GM18519 (cell line): ENCODE measurements around the gene ANKRD27.
"Not testable (repeated sequence)": the region's sequence is repeated elsewhere in the genome, so short reads cannot be mapped to it uniquely, and the experiment has no call there.

ENCODE experiments used
- ATAC-seq: cut with Tn5 transposase; IDR thresholded peaks from one replicate; pipeline ENCODE4 v1.9.1; 2021; ENCODE audit warnings: mild to moderate bottlenecking, moderate library complexity; ENCODE audit not compliant: unreplicated experiment, low FRiP score

Gene ANKRD27

GRCh38 chr19:32611161-32611560 lies 63.8 kb downstream of the ANKRD27 start:
- no peak for ATAC-seq

DNA sequence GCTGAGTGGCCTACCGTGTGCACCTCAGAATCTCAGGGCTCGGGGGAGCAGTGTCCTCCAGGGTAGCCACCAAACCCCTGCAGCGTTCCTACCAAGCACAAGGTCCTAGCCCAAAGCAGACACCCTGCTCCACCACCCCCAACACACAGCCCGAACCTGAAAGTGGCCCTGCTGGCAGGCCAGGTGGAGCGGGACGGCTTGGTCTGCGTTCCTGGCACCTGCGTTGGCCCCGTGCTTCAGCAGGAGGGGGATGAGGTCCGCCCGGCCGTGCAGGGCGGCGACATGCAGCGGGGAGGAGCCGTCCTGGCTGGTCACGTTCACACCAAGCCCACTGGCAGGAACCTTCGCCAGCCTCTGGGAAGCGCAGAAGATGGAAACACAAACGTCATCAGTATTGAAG lies 67.5 kb downstream of the ANKRD27 start:
- no peak for ATAC-seq

DNA sequence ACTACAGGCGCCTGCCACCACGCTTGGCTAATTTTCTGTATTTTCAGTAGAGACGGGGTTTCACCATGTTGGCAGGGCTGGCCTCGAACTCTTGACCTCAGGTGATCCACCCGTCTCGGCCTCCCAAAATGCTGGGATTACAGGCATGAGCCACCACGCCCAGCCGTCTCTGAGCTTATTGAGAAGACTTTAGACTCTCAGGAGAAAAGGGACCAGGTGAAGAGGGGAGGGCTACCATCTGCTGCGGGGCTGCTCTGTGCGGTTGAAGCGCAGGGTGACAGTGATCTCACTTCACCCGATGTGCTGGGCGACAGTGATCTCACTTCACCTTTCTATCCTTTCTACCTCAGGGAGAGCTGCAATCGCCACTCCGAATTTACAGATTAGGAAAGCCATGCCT lies 68.7 kb downstream of the ANKRD27 start:
- no peak for ATAC-seq

DNA sequence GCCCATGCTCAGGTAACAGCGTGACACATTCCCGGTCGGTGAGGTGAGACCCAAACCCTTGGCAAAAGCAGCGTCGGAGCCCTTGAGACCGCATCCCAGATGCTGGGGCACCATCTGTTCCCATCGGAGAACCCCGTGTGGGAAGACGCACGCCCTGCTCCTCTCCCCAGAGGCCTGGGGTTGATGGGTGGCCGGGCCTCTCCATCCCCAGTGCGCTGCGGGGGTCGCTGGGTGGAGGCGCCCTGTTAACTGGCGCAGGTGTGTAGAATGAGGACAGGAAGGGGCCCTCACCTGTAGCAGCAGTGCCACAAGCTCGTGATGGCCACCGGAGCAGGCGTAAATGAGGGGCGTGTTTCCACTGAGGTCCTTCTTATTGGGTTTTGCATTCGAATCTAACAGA lies 69.4 kb downstream of the ANKRD27 start:
- ATAC-seq = no peak

- ATAC-seq = no peak
Observed at GRCh38 chr19:32603961-32604360, 71.0 kb downstream of the ANKRD27 start.

DNA sequence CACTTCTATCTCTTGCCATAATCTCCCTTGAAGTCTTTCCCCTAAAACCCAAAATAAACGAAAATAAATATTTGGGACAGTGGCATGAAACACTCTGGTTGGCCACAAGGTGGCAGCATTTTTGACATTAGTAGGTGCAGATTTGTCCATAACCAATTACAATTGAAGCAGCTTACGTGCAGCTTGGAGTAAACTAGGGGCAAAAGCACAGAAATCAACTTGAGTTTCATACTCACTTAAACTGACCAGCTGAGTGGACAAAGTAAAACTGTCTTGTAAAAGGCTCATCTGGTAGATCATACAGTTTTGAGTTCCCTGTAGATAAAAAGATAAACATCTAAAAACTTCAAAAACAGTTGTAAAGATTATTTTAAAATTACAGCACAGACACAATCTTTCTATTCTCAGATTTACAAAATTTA lies 75.2 kb downstream of the ANKRD27 start:
- no peak for ATAC-seq

GRCh38 chr19:32599258-32599657 lies 75.7 kb downstream of the ANKRD27 start:
- ATAC-seq = no peak

DNA sequence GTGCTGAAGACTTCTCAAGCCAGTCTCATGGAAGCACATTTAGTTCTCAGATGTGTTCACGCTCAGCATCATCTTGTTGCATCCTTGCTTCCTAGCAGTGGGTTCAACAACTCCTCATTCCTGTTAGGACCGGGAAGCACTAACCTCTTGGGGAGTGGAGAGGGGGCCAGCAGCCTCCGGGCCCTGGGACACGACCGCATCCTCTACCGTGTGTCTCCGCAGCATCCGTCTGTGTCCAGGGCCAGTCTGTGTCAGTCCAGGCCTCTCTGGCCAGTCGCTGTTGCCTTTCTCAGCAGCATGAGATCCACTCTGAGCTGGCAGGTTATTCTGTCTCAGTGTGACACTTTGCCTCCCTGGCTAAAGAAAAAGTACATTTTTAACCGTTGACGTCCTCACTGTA lies 77.0 kb downstream of the ANKRD27 start:
- no peak for ATAC-seq

- ATAC-seq = no peak
Observed at GRCh38 chr19:32595491-32595890, 79.5 kb downstream of the ANKRD27 start.

DNA sequence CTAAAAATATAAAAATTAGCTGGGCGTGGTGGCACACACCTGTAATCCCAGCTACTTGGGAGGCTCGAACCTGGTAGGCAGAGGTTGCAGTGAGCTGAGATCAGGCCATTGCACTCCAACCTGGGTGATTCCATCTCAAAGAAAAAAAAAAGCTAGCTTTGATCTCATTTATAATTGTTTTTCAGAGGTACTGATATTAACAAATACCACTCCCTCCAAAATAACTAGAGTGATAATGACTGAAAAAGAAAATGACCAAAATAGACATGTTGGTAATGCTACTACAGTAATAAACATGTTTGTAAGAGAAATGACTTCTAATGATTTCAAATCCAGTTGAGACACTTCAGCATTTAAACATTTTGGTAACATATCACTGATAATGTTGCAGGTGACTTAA lies 81.0 kb downstream of the ANKRD27 start:
- ATAC-seq = no peak

DNA sequence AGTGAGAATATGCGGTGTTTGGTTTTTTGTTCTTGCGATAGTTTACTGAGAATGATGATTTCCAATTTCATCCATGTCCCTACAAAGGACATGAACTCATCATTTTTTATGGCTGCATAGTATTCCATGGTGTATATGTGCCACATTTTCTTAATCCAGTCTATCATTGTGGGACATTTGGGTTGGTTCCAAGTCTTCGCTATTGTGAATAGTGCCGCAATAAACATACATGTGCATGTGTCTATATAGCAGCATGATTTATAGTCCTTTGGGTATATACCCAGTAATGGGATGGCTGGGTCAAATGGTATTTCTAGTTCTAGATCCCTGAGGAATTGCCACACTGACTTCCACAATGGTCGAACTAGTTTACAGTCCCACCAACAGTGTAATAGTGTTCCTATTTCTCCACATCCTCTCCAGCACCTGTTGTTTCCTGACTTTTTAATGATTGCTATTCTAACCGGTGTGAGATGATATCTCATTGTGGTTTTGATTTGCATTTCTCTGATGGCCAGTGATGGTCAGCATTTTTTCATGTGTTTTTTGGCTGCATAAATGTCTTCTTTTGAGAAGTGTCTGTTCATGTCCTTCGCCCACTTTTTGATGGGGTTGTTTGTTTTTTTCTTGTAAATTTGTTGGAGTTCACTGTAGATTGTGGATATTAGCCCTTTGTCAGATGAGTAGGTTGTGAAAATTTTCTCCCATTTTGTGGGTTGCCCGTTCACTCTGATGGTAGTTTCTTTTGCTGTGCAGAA lies 87.1 kb downstream of the ANKRD27 start:
- ATAC-seq = not testable (repeated sequence)

- ATAC-seq = no peak
Observed at GRCh38 chr19:32581705-32582179, 93.2 kb downstream of the ANKRD27 start.

DNA sequence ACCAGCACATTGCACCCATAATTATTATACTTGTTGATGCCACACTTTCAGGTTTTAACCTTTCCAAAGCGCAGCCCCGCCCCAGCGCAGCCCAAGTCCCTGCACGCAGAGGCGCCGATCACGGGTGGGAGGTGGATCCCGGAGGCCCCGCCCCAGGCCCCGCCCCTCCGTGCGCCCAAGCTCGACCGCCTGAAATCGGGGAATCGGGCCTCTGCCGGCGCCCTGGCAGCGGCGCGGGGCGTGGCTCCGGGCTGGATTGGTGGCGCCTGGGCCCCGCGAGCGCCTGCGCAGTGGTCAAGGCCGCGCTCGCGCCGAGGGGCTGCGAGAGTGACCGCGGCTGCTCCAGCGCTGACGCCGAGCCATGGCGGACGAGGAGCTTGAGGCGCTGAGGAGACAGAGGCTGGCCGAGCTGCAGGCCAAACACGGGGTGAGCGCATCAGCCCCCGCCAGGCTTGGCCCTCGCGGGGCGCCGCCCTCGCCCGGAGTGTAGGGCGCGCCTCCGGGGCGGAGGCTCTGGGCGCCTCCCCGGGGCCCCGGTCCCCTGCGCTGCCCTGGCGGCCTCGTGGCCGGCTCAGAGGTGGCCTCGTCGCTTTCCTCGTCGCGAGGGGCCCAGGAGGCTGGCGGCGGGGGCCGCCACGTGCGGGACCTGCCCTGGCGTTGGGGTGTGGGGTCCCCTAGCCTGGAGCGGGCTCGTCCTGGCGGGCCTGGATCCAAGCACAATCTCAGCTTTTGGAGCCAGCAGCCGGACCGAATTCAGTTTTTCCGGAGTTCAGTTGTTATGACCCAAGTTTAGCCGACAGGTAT lies 93.9 kb downstream of the ANKRD27 start, which contains the start of gene PDCD5:
PDCD5 (plus strand) TSS at position 290 of the 804 bp plus-strand sequence; CDS start at position 362, 72 bp downstream.
- ATAC-seq = peak; percentile 83

- peak; percentile 3 for ATAC-seq
Observed at GRCh38 chr19:32580353-32580900, 94.6 kb downstream of the ANKRD27 start.

DNA sequence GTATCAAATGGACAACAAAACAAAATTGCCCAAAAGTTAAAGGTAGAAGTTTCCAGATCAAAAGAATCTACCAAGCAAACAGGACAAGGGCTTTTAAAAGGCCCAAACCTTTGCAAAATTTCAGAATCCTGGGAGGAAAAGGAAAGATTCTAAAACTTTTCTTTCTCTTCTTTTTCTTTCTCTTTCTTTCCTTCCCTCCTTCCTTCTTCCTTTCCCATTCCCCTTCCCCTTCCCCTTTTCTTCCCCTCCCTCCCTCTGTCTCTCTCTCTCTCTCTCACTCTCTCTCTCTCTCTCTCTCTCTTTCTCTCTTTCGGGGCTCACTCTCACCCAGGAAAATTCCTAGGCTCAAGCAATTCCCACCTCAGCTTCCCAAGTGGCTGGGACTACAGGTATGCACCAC lies 98.2 kb downstream of the ANKRD27 start:
- no peak for ATAC-seq

GRCh38 chr19:32573492-32573794 lies 101.5 kb downstream of the ANKRD27 start:
- no peak for ATAC-seq

DNA sequence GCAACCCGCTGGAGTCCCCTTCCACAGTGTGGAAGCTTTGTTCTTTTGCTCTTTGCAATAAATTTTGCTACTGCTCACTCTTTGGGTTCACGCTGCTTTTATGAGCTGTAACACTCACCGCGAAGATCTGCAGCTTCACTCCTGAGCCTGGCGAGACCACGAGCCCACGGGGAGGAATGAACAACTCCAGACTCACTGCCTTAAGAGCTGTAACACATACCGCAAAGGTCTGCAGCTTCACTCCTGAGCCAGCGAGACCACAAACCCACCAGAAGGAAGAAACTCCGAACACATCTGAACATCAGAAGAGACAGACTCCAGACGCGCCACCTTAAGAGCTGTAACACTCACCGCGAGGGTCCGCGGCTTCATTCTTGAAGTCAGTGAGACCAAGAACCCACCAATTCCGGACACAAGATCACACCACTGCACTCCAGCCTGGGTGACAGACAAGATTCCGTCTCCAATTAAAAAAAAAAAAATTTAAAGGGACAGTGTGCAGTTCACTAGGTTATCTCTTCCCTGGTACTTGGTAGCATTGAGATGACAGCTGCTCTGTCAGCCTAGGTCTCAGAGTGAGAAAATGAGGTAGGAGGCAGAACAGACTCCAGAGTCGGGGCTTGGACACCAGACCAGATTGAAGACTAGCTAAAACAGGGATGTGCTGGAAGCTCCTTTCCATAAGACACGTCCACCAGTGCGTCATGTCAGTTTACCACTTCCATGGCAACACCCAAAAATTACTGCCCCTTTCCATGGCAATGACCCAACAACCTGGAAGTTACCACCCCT lies 102.1 kb downstream of the ANKRD27 start:
- ATAC-seq = not testable (repeated sequence)

DNA sequence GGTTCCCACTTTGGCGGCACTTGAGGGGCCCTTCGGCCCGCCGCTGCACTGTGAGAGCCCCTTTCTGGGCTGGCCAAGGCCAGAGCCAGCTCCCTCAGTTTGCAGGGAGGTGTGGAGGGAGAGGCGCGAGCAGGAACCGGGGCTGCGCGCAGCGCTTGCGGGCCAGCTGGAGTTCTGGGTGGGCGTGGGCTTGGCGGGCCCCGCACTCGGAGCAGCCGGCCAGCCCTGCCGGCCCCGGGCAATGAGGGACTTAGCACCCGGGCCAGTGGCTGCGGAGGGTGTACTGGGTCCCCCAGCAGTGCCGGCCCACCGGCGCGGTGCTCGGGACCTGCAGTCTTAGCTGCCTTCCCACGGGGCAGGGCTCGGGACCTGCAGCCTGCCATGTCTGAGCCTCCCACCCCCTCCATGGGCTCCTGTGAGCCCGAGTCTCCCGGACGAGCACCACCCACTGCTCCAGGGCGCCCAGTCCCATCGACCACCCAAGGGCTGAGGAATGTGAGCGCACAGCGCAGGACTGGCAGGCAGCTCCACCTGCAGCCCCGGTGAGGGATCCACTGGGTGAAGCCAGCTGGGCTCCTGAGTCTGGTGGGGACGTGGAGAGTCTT lies 103.4 kb downstream of the ANKRD27 start:
- not testable (repeated sequence) for ATAC-seq

DNA sequence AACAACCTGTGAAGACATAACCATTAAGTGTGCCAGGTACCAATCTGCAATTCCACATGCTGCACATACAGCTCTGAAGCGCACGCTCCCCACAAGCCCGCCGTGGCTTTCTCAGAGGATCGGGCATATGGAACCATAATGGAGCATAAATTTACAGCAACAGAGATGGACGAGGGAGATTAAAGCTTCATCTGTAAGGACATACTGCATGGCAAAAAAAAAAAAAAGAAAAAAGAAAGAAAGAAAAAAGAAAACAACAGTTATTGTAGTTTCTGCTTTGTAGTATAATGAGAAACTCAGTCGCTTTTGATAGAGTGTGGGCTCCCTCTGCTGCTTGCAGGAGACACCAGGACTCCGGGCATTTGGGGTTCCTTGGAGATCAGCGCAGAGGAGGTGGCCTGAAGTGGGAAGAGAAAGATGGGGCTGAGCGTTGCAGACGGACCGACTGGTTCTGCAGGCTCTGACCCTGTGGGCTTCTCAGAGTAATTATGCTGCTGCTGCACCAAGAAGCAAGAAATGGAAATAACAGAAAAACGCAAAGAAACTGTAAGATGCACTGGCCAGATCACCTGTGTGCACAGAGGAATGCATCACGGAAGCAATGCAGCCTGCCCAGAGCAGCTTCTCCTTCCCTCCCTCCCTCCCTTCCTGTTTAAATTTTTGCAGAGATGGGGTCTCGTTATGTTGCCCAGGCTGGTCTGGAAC lies 104.7 kb downstream of the ANKRD27 start:
- no peak for ATAC-seq

DNA sequence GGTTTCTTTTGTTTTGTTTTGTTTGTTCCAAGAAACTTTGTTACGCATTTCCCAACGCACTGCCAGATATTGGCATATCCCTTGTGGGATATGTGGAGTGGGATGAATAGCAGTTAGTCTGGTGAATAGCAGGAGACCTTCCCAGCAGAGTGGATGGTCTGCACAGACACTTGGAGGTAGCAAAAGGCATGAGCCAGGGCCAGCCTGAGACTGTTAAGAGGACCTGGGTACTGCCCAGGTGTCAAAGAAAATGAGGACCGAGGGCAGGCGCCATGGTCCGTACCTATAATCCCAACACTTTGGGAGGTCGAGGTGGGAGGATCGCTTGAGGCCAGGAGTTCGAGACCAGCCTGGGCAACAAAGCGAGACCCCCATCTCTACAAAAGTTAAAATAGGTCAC lies 107.5 kb downstream of the ANKRD27 start:
- no peak for ATAC-seq
